Gastrocnemius medialis (tissue), 4 donors: ENCODE data around the gene ARHGAP19. TPM values are rescaled to one million over a fixed set of nuclear protein-coding genes. Genes with fewer than 3 reads are reported as not detected.
A peak's percentile ranks its signal among the peaks of the same experiment; 100 is the strongest.

ENCODE experiments used
- ATAC-seq, 2 donors: fragments of 150-250 bp; one replicate each; pipeline ENCODE4 v1.9.1; 2016
- DNase-seq, 2 donors: peaks; one replicate each; pipeline ENCODE4 v3.0.0-alpha.2; 2019
- H3K27ac ChIP-seq, 4 donors: fragments of 200-600 bp; sonication (generic); 1 replicate in 1 of 4; 2 replicates in 3 of 4; pipeline ENCODE4 v1.5.1; 2016 to 2018; ENCODE audit warnings: mild to moderate bottlenecking in 2 of 4, moderate library complexity in 1 of 4
- H3K27me3 ChIP-seq, 3 donors: fragments of 200-600 bp; sonication (generic) in 2 of 3; 1 replicate in 1 of 3; 2 replicates in 2 of 3; pipeline versions ENCODE4 v1.5.1 to v1.6.0; 2016 to 2019; ENCODE audit warnings: mild to moderate bottlenecking in 1 of 3, moderate library complexity in 1 of 3
- H3K36me3 ChIP-seq, 2 donors: fragments of 200-600 bp; sonication (generic) in 1 of 2; one replicate each; pipeline ENCODE4 v1.5.1; 2017 to 2018
- H3K4me1 ChIP-seq, 2 donors: fragments of 200-600 bp; sonication (generic) in 1 of 2; one replicate each; pipeline ENCODE4 v1.5.1; 2016 to 2017; ENCODE audit warnings: mild to moderate bottlenecking in 2 of 2
- H3K4me3 ChIP-seq, 4 donors: fragments of 200-600 bp; sonication (generic) in 3 of 4; 1 replicate in 1 of 4; 2 replicates in 3 of 4; pipeline ENCODE4 v1.5.1; 2016 to 2019; ENCODE audit warnings: mild to moderate bottlenecking in 2 of 4
- H3K9me3 ChIP-seq, 3 donors: fragments of 200-600 bp; sonication (generic) in 2 of 3; 1 replicate in 1 of 3; 2 replicates in 2 of 3; pipeline ENCODE4 v1.5.1; 2016 to 2019
- CTCF ChIP-seq, 5 experiments: fragments of 450-650 bp in 3 of 5; fragments of 200-600 bp in 2 of 5; sonication (generic) in 2 of 5; IDR thresholded peaks in 4 of 5; conservative IDR thresholded peaks in 1 of 5; 1 replicate in 4 of 5; 2 replicates in 1 of 5; pipeline ENCODE4 v1.5.1; 2016 to 2019; ENCODE audit warnings: antibody characterized with exemption in 5 of 5, mild to moderate bottlenecking in 3 of 5, moderate library complexity in 3 of 5
- POLR2A ChIP-seq, 2 donors: fragments of 450-650 bp; IDR thresholded peaks; one replicate each; pipeline ENCODE4 v1.6.1; 2017; ENCODE audit warnings: antibody characterized with exemption in 2 of 2, mild to moderate bottlenecking in 2 of 2, moderate library complexity in 2 of 2
- in situ Hi-C, 4 donors: fragments of 200-750 bp; cut with MboI; loops; one replicate each; pipeline versions ENCODE4 v1.15.0 to v1.8.0; 2017; ENCODE audit warnings: low sequenced_read_pairs in 4 of 4
- intact Hi-C: fragments of 100-400 bp; cut with DNase I; formaldehyde crosslinking; loops from one replicate; pipeline ENCODE4 v1.15.1; 2023; ENCODE audit warnings: low total_unique reads
- total RNA-seq, 4 donors: library from RNA; depleted of rRNA; stranded (reverse); fragments of >200 nt; gene quantifications; one replicate each; pipeline versions ENCODE4 v1.1.0 to v1.2.3, GENCODE V29; 2016

The ARHGAP19 gene
- total RNA-seq, 4 donors from 2014 or later, result 1.7 to 12.3 (median 2.4) TPM

- Histone ChIP-seq H3K36me3 (no peaks in the 10 kb centered on the region), H3K9me3 (no peaks in the 10 kb centered on the region), H3K4me3 (no peak overlapping the region), H3K27ac (no peak overlapping the region), H3K4me1 (no peaks in the 10 kb centered on the region), H3K27me3 (no peaks in the 10 kb centered on the region)
- ATAC-seq, result no peak
- intact Hi-C loops (loop anchor here (10.0 kb wide), 1 partner anchor 839 kb away; no protein-coding TSS in a partner anchor), in situ Hi-C loops (loop anchor here in 1 of 4 donors (25.0 kb wide), 1 partner anchor 826 kb away; no protein-coding TSS in a partner anchor)
- DNase-seq, result no peak
- TF ChIP-seq CTCF (IDR thresholded peaks at IDR 0.05 in 4 of 5, conservative IDR thresholded peaks at IDR 0.05 in 1 of 5) (no peak), POLR2A (IDR thresholded peaks at IDR 0.05) (no peak)
Observed at GRCh38 chr10:97213431-97213830, 79.0 kb downstream of the ARHGAP19 start.

GRCh38 chr10:97211229-97211628 is 81.2 kb downstream of the ARHGAP19 start:
- H3K27me3 ChIP-seq, result no peaks in the 10 kb centered on the region
- DNase-seq (no peak), ATAC-seq (no peak)
- H3K9me3 ChIP-seq, result no peaks in the 10 kb centered on the region
- in situ Hi-C loops (loop anchor here in 1 of 4 donors (25.0 kb wide), 1 partner anchor 824 kb away; no protein-coding TSS in a partner anchor), intact Hi-C loops (loop anchor here (10.0 kb wide), 1 partner anchor 836 kb away; no protein-coding TSS in a partner anchor)
- TF ChIP-seq POLR2A (IDR thresholded peaks at IDR 0.05) (no peak), CTCF (IDR thresholded peaks at IDR 0.05 in 4 of 5, conservative IDR thresholded peaks at IDR 0.05 in 1 of 5) (no peak)
- no peak overlapping the region for H3K4me3 ChIP-seq
- H3K4me1 ChIP-seq, result no peaks in the 10 kb centered on the region
- no peaks in the 10 kb centered on the region for H3K36me3 ChIP-seq
- H3K27ac ChIP-seq, result no peak overlapping the region

GRCh38 chr10:97210543-97210960 is 81.9 kb downstream of the ARHGAP19 start:
- TF ChIP-seq POLR2A (IDR thresholded peaks at IDR 0.05) (no peak), CTCF (IDR thresholded peaks at IDR 0.05 in 4 of 5, conservative IDR thresholded peaks at IDR 0.05 in 1 of 5) (peak; percentile 81 to 95 (median 88))
- H3K4me1 ChIP-seq, result no peaks in the 10 kb centered on the region
- intact Hi-C loops (loop anchor here (1.0 to 10.0 kb wide), 2 partner anchors 137 to 836 kb away; no protein-coding TSS in a partner anchor), in situ Hi-C loops (loop anchor here in 1 of 4 donors (25.0 kb wide), 1 partner anchor 823 kb away; no protein-coding TSS in a partner anchor)
- no peaks in the 10 kb centered on the region for H3K27me3 ChIP-seq
- DNase-seq (peak; percentile 20 to 53), ATAC-seq (peak; percentile 66 to 81)
- no peaks in the 10 kb centered on the region for H3K36me3 ChIP-seq
- no peaks in the 10 kb centered on the region for H3K9me3 ChIP-seq
- no peak overlapping the region for H3K27ac ChIP-seq
- H3K4me3 ChIP-seq, result no peak overlapping the region

GRCh38 chr10:97207756-97208346 is 84.6 kb downstream of the ARHGAP19 start:
- no peak for DNase-seq
- in situ Hi-C loops, result loop anchor here (5.0 to 25.0 kb wide), 4 partner anchors 131 to 821 kb away; no protein-coding TSS in a partner anchor

More at GRCh38 chr10:97207756-97208346, 84.6 kb downstream of the ARHGAP19 start:
- no peak for ATAC-seq
- no peak overlapping the region for H3K4me3 ChIP-seq
- H3K27ac ChIP-seq, result no peak overlapping the region
- no peaks in the 10 kb centered on the region for H3K27me3 ChIP-seq
- intact Hi-C loops, result no loop called here
- H3K9me3 ChIP-seq, result no peaks in the 10 kb centered on the region
- H3K36me3 ChIP-seq, result no peaks in the 10 kb centered on the region
- TF ChIP-seq POLR2A (IDR thresholded peaks at IDR 0.05) (no peak), CTCF (IDR thresholded peaks at IDR 0.05 in 4 of 5, conservative IDR thresholded peaks at IDR 0.05 in 1 of 5) (no peak)
- no peaks in the 10 kb centered on the region for H3K4me1 ChIP-seq
